ENCODE results near the gene CD40. TPM values are rescaled to one million over a fixed set of nuclear protein-coding genes. Genes with fewer than 3 reads are reported as not detected.
"Not testable (repeated sequence)": the region's sequence is repeated elsewhere in the genome, so short reads cannot be mapped to it uniquely, and the experiment has no call there.

The CD40 gene
- total RNA-seq, 1 experiment from 2014 or later: 1.5 TPM

DNA sequence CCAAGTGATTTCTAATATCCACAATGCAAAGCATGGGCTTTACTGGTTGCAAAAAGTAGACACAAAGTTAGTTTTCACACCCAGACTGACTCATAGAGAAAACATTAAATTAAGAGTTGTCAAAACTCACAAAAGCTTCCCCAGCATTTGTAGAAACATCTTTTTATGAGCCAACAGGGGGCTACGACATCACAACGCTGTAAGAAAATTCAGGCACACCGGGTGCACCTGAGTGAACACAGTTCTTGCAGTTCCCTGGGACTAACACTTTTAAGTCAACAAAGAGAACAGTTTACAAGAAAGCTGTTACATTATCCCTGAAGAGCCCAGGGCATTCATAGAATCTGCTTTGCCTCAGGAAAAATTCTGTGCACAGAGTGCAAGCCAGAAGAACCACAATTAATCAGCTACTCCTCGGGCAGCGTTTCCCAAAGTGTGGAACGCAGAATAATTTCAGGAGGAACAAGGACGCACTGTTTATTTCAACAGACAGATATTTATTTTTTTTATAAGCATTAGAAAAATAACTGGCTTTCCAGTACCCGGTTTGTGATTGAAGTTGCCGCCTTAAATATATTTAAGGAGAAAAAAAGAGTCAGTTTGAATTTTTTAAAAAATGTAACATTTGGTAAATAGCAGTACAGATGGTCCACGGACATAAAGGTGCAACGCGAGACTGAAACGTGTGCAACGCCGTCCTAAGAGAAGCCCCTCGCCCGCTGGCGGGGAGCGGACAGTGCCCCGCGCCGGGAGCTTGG, 29.5 kb upstream of the CD40 start:
- peak overlapping the region; percentile 85 for H3K27ac Mint-ChIP-seq (ENCODE audit: low read depth, unreplicated experiment)
- H3K27me3 Mint-ChIP-seq (ENCODE audit: insufficient read depth, unreplicated experiment): no peaks in the 10 kb centered on the region
- H3K4me3 Mint-ChIP-seq (ENCODE audit: unreplicated experiment): peak overlapping the region; percentile 84
- H3K9me3 Mint-ChIP-seq (ENCODE audit: unreplicated experiment): no peaks in the 10 kb centered on the region
- CTCF ChIA-PET: interaction anchor here (0.6 to 3.9 kb wide), 23 partner anchors 10 to 477 kb away, joined by 3 to 64 read pairs (median 5); no protein-coding TSS in a partner anchor
- H3K4me1 Mint-ChIP-seq (ENCODE audit: insufficient read depth, unreplicated experiment): peaks cover 28% of the 10 kb centered on the region
- intact Hi-C loops (cut with micrococcal nuclease): loop anchor here (5.0 kb wide), 1 partner anchor 101 kb away; no protein-coding TSS in a partner anchor
- peaks cover 11% of the 10 kb centered on the region for H3K36me3 Mint-ChIP-seq (ENCODE audit: insufficient read depth, unreplicated experiment)
- no TSS peak for BruUV-seq (replicated peaks)
- POLR2A ChIA-PET: interaction anchor here (0.7 to 4.6 kb wide), 24 partner anchors 11 to 752 kb away, joined by 3 to 83 read pairs (median 4); partner anchors contain the start of genes PCIF1, TP53RK, ZNF335 and ZSWIM1
- DNase-seq (ENCODE audit: unreplicated experiment): peak; percentile 36
- TF ChIP-seq, protein P1, sequence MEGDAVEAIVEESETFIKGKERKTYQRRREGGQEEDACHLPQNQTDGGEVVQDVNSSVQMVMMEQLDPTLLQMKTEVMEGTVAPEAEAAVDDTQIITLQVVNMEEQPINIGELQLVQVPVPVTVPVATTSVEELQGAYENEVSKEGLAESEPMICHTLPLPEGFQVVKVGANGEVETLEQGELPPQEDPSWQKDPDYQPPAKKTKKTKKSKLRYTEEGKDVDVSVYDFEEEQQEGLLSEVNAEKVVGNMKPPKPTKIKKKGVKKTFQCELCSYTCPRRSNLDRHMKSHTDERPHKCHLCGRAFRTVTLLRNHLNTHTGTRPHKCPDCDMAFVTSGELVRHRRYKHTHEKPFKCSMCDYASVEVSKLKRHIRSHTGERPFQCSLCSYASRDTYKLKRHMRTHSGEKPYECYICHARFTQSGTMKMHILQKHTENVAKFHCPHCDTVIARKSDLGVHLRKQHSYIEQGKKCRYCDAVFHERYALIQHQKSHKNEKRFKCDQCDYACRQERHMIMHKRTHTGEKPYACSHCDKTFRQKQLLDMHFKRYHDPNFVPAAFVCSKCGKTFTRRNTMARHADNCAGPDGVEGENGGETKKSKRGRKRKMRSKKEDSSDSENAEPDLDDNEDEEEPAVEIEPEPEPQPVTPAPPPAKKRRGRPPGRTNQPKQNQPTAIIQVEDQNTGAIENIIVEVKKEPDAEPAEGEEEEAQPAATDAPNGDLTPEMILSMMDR (IDR thresholded peaks at IDR 0.05; ENCODE audit: unreplicated experiment): no peak

DNA sequence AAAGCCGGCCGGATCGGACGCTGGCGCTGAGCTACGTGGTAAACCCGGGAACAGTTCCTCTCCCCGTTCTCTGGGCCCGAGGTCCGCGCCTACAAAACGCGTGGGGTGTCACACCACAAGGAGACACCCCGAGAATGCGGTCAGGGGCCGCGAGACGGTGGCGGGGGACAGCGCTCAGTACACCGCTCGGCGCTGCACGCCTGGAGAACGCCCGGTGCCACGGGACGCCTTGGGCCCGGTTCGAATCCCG, 29.0 kb upstream of the CD40 start:
- Mint-ChIP-seq H3K36me3 (ENCODE audit: insufficient read depth, unreplicated experiment) (peaks cover 11% of the 10 kb centered on the region), H3K4me1 (ENCODE audit: insufficient read depth, unreplicated experiment) (peaks cover 28% of the 10 kb centered on the region), H3K27me3 (ENCODE audit: insufficient read depth, unreplicated experiment) (no peaks in the 10 kb centered on the region), H3K4me3 (ENCODE audit: unreplicated experiment) (peak overlapping the region; percentile 84), H3K9me3 (ENCODE audit: unreplicated experiment) (no peaks in the 10 kb centered on the region), H3K27ac (ENCODE audit: low read depth, unreplicated experiment) (peak overlapping the region; percentile 85)
- ChIA-PET CTCF (interaction anchor here (0.6 to 3.9 kb wide), 11 partner anchors 15 to 310 kb away, joined by 3 to 64 read pairs (median 5); no protein-coding TSS in a partner anchor), POLR2A (interaction anchor here (0.9 to 4.6 kb wide), 21 partner anchors 11 to 752 kb away, joined by 3 to 83 read pairs (median 5); partner anchors contain the start of genes PCIF1, TP53RK, ZNF335 and ZSWIM1)
- BruUV-seq (replicated peaks): no TSS peak
- intact Hi-C loops (cut with micrococcal nuclease): loop anchor here (5.0 kb wide), 1 partner anchor 102 kb away; no protein-coding TSS in a partner anchor
- no peak for DNase-seq (ENCODE audit: unreplicated experiment)
- TF ChIP-seq, protein P1 (IDR thresholded peaks at IDR 0.05; ENCODE audit: unreplicated experiment): no peak

DNA sequence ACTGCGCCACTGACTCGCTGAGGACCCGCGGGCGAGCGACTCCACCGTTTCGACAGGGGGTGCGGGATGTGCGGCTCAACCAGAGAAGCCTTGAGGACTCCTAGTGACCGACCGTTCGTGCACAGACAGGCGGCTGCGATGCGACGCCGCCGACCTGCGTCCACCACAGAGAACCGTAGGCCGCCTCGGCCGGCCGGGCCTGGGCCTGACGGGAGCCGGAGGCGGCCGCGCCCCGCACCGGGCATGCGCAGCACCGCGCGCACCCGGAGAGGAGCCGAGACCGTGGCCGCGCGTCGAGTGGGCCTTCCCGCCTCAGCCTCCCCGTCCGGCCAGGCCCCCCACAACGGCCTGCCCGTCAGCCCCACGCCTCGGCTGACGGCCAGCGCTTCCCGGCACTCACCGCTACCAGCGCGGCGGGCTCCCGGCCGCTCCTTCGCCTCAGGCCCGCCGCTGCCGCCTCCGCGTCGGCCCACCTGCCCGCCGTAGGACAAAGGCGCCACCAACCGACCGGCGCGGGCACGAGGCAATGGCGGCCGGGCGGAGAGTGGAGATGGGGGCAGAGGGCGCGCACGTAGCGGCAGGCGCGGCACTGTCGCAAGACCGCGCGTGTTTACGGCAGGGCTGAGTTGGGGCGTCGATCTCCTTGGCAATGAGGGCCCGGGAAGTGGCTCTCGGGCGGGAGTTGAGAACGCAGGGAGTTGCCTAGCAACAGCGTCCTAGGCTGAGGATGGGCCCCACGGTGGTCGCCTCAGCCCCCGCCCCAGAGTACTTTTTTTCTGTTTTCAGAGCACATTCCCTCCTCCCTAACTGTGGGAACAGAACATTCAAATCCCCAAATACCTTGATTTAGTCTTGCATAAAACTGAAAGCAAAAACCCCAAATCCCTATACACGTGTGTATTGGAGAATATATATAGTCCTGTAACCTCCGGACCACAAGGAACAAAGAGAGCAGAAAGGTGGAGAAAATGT, 28.4 kb upstream of the CD40 start, which contains the start of gene NCOA5:
NCOA5 (minus strand) TSS at position 546 of the 972 bp plus-strand sequence. CDS start 10,538 bp downstream, outside the sequence.
- TF ChIP-seq, protein P1 (IDR thresholded peaks at IDR 0.05; ENCODE audit: unreplicated experiment): no peak
- Mint-ChIP-seq H3K4me1 (ENCODE audit: insufficient read depth, unreplicated experiment) (peaks cover 28% of the 10 kb centered on the region), H3K27me3 (ENCODE audit: insufficient read depth, unreplicated experiment) (no peaks in the 10 kb centered on the region), H3K9me3 (ENCODE audit: unreplicated experiment) (no peaks in the 10 kb centered on the region), H3K36me3 (ENCODE audit: insufficient read depth, unreplicated experiment) (peaks cover 11% of the 10 kb centered on the region), H3K4me3 (ENCODE audit: unreplicated experiment) (peak within 1 kb of the TSS; percentile 84), H3K27ac (ENCODE audit: low read depth, unreplicated experiment) (peak within 1 kb of the TSS; percentile 85)
- intact Hi-C loops (cut with micrococcal nuclease): loop anchor here (5.0 kb wide), 1 partner anchor 102 kb away; no protein-coding TSS in a partner anchor
- BruUV-seq (replicated peaks): no TSS peak
- CTCF ChIA-PET: interaction anchor here (1.0 to 3.9 kb wide), 6 partner anchors 67 to 120 kb away, joined by 4 to 64 read pairs (median 16); no protein-coding TSS in a partner anchor
- POLR2A ChIA-PET: interaction anchor here (1.0 to 4.6 kb wide), 10 partner anchors 12 to 753 kb away, joined by 3 to 83 read pairs (median 5); partner anchors contain the start of genes PCIF1, TP53RK and ZNF335
- DNase-seq (ENCODE audit: unreplicated experiment): peak; percentile 93

DNA sequence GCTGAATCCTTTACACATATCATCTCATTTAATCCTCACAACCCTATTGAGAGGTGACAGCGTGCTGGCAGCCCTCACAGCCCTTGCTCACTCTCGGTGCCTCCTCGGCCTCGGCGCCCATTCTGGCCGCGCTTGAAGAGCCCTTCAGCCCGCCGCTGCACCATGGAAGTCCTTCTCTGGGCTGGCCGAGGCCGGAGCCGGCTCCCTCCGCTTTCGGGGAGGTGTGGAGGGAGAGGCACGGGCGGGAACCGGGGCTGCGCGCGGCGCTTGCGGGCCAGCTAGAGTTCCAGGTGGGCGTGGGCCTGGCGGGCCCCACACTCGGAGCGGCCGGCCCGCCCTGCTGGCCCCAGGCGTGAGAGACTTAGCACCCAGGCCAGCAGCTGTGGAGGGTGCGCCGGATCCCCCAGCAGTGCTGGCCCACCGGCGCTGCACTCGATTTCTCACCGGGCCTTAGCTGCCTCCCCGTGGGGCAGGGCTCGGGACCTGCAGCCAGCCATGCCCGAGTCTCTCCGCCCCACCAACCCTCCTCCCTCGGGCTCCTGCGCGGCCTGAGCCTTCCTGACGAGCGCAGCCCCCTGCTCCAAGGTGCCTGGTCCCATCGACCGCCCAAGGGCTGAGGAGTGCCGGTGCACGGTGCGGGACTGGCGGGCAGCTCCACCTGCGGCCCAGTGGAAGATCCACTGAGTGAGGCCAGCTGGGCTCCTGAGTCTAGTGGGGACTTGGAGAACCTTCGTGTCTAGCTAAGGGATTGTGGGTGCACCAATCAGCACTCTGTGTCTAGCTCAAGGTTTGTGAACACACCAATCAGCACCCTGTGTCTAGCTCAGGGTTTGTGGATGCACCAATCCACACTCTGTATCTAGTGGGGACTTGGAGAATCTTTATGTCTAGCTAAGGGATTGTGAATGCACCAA, 26.2 kb upstream of the CD40 start:
- H3K4me1 Mint-ChIP-seq (ENCODE audit: insufficient read depth, unreplicated experiment); H3K4me3 Mint-ChIP-seq (ENCODE audit: unreplicated experiment); H3K27me3 Mint-ChIP-seq (ENCODE audit: insufficient read depth, unreplicated experiment); POLR2A ChIA-PET; DNase-seq (ENCODE audit: unreplicated experiment); intact Hi-C loops (cut with micrococcal nuclease); H3K9me3 Mint-ChIP-seq (ENCODE audit: unreplicated experiment); BruUV-seq (replicated peaks); H3K27ac Mint-ChIP-seq (ENCODE audit: low read depth, unreplicated experiment); H3K36me3 Mint-ChIP-seq (ENCODE audit: insufficient read depth, unreplicated experiment): not testable (repeated sequence)
- CTCF ChIA-PET: interaction anchor here (0.7 to 1.2 kb wide), 6 partner anchors 38 to 214 kb away, joined by 3 to 5 read pairs (median 4); no protein-coding TSS in a partner anchor

Data from MCF 10A (cell line).